HTERT RPE-1 (cell line): Measurements from ENCODE around the gene PTPRR.

ENCODE experiments used
- in situ Hi-C: fragments of 300-500 bp; cut with MboI; formaldehyde crosslinking; loops from 4 replicates; pipeline ENCODE4 v1.14.3; 2020; ENCODE audit warnings: low sequenced_read_pairs

Gene PTPRR

DNA sequence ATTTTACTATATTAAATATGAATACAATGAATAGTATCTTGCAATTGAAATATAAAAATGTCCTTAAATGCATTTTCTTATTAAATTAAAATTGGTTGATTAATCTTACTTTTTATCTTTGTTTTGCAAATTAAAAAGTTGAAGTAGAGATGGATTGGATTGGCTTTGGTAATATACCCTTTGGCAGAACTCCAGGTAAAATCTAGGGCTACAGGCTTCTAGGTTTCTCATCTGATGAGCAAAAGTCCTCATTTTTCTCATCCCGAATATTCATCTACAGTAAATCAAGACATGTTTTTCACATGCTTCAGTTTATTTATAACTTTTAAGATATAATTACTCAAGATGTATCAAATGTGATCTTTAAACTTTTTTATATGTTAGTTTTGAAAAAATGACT, 2.2 kb downstream of the PTPRR start:
- in situ Hi-C loops: no loop called here

DNA sequence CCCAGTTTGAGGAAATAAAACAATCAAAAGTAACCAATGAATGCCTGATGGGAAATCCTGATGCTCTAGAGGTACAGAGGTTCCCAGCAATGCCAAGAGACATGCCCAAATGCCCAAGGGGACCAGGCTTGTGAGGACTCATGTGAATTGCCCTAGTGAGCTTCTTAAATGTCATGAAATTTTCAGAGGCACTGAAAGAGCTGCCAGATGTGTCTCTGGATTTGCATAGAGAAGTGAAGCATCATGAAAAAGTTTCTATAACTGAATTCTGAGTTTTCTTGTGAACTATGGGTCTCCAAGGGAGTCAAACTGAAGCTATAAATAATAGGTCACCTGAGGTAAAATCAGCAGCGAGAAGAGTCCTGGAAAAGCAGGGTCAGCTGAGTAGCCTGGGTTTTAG, 9.9 kb downstream of the PTPRR start:
- in situ Hi-C loops: no loop called here

DNA sequence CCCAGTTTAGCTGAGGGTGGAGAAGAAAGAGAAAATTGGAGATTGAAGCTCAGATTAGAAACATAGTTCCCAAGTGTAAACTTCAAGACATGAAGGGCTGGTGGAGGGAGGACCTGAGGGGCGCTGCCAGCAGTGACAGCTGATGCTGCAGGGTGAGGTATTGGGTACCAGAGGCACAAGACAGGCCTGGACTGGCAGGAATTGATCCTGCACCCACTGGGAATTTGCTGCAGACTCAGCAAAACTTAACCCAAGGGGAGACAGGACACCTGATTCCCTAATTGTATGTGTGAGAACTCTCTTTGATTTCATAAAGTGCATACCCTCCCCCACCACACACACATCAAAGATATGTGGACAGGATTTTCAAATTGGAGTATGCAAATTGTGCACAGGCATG, 11.6 kb downstream of the PTPRR start:
- in situ Hi-C loops: no loop called here

- in situ Hi-C loops: no loop called here
Measured at GRCh38 chr12:70907412-70907811, 13.1 kb downstream of the PTPRR start.

GRCh38 chr12:70895956-70896355, 24.6 kb downstream of the PTPRR start:
- in situ Hi-C loops: no loop called here

- in situ Hi-C loops: no loop called here
Measured at GRCh38 chr12:70892593-70892992, 27.9 kb downstream of the PTPRR start.

- in situ Hi-C loops: no loop called here
Measured at GRCh38 chr12:70890895-70891832, 29.4 kb downstream of the PTPRR start.

GRCh38 chr12:70885956-70886355, 34.6 kb downstream of the PTPRR start:
- in situ Hi-C loops: no loop called here

DNA sequence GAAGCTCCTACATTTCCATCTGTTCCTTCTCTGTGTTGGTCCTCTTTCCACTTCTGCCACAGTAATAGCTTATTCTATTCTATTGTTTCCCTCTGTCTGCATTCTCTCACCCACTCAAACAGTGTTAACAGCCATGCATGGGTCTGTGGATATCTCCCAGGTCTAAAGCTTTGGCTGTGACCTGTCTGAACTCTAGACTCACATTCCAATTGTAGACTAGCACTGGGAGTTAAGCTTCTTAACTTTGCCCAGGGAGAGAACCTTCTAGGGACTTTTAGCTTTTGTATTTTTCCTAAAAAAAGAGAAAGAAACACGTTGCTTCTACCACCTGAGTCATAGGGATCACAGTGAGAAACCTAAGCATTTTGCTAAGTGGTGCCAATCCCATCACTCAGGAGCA, 36.7 kb downstream of the PTPRR start:
- in situ Hi-C loops: no loop called here

- in situ Hi-C loops: no loop called here
Measured at GRCh38 chr12:70880744-70881143, 39.8 kb downstream of the PTPRR start.

- in situ Hi-C loops: no loop called here
Measured at GRCh38 chr12:70876952-70877351, 43.6 kb downstream of the PTPRR start.

DNA sequence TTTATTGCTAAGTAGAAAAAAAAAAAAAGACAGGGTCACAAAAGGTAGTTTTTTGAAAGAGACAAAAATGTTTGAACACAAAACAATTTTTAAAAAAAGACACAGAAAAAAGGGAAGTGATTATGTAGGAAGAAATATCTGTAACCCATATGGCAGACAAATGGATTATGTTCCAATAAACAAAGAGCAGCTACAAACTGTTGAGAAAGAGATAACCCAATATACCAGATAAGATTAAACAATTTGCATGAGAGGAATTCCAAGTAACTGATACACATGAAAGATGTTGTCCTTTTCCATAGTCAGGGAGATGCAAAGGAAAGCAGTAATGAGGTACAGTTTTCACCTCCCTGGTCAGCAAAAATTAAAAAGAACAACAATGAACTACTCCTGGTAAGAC, 44.9 kb downstream of the PTPRR start:
- in situ Hi-C loops: no loop called here

DNA sequence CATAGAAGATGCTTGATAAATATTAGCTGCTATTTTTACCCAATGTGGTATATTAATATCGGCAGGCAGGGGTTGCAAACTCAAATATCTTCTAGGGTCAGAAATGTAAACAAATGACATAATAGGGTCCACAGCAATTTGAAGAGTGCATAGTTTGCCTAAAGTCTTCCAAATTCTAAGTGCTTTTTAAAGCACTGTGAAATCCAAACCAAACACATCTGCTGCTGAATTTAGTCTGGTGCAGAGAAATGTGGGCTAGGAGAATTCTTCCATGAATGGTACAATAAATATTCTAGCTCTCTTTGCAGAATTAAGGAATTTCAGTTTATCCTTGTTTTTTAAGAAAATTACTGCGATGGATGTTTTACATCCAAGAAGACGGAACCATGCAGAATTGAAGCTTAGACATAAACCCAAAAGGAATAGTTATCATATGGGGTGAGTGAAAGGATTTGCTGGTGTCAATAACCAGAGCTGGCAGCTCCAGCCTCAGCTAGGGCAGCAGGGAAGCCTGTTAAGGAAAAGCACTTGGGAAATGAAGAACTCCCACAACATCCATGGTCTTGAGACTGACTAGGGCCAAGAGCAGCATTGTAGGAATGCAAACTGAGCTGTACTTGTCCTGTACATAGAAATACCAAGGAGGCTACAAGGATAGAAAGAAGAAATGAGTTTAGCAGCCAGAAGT, 65.5 kb downstream of the PTPRR start:
- in situ Hi-C loops: no loop called here

- in situ Hi-C loops: no loop called here
Measured at GRCh38 chr12:70854138-70854537, 66.4 kb downstream of the PTPRR start.

GRCh38 chr12:70853326-70853725, 67.2 kb downstream of the PTPRR start:
- in situ Hi-C loops: no loop called here

DNA sequence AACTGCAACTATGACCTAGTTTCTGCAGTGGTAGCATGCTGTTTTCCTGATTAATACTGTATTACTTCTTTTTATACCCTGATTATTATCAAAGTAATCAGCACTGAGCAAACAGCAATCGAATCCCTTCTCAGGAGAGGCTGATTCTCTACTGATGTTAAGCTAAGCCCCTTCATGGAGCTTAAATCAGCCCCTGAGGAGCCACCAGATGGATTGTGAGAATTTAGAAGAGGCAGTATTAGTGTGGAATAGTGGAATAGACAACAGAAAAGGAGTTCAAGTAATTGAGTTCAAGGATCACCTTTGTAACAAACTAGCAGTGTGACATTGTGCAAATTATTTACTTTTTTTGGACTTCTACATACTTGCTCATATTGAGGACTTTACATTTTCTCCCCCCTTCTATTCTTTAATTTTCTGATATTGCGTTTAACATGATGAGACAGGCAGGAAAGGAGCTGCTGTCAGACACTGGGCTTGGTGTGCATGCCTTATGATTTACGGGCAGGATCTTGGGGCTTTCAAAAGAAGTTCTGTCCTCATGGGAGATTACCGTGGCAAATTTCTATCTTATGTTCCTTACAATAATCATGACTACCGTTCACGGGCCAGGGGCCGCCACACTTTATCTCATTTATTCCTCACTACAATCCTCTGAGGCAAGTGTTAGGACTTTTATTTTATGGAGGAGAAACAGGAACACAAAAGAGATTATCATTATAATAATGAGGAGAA, 68.0 kb downstream of the PTPRR start:
- in situ Hi-C loops: no loop called here

DNA sequence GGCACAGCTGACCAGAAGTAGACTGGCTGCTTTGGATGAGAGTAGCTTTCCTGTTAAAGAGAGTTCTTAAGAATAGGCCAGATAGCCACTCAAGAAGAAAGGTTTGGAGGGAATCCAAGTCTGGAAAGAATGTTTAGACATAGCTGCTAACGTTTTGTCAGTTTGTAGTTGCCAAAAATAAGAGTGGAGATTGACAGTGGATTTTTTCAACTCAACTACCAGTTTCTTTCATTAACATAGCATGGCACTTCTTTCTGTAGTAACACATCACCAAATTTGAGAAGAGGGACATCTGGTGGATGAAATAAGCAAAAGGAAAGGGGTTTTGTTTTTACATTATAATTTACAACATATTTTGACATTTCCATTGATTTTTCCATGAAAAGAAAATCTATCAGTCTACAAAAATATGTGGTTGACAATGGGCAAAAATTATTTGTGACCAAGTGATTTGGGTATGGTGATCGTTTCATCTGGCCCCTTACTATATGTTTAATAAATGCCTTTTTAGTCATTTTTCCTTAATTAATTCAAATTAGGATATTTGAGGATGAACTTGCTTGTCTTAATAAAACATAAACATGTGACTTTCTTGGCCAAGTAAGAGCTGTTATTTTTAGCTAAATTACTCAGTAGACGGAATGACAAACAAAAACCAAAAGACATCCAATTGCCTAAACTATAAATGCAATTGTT, 71.1 kb downstream of the PTPRR start:
- in situ Hi-C loops: no loop called here

DNA sequence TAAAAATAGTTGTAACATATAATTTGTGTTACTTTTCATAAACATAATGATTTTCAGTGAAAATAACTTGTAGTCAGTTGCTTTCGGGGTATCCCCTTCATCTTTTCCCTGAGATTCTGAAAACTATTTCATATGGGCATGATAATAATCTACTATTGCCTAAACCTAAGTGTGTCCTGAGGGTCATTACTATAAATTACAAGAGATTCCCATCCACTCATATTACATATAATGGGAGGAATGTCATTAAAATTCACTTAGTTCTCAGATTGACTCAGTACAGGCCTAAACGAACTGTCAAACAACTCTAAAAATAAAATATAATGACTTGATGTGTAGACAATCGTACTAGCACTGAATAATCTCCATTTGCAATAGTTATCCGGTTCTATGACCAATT, 72.7 kb downstream of the PTPRR start:
- in situ Hi-C loops: no loop called here

DNA sequence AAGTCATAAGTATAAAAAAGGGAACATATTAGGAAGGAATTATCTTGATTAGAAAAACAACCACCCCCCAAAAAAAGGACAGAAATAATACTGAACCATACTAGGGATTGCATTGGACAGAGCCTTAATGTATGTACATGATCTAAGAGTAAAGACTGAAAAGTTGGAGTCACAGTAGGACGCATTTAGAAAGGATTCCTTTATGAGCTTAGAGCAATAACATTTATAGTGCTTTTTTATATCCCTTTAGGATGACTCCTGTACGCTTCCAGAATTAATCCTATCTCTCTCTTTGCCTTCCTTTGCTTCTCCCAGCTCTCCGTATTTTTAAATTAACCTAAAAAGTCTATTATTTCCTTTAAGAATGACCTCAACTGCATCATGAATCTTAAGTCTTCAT, 75.3 kb downstream of the PTPRR start:
- in situ Hi-C loops: no loop called here

DNA sequence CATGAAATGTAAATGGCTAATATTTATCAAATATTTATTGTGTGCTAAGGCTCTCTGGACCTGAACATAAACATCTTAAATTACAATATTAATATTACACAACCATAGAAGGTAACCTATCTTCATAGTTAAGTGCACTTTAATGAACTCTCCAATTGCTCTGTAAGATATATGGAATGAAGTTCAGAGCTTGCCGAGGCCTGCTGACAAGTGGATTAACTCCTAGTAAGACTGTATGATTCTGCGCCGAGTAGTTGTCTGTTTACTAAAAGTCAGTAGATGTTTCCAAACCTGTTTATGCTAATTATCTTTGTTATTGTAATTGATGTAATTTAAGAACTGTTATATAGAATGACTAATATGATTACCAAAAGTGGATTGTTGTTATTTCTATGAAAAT, 77.2 kb downstream of the PTPRR start:
- in situ Hi-C loops: no loop called here

DNA sequence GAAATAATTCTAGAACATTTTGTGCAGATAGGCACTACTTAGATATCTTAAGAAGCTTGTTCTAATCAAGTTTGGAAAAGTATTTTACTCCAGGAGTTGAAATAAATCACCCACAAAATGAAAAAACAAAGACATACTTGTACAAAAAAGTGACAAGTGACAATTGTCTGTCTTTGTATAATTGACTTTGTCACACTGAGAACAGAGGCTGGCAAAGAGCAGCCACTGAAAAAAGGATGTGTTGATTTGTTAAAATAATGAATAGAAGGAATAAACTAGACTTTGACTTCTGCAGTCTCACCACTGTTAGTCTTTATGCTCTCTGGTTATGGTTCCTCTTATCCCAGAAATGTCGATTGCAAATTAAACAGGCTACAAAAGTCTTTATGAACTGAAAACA, 77.6 kb downstream of the PTPRR start:
- in situ Hi-C loops: no loop called here
